RWPE2 (cell line): ENCODE results near the gene YWHAQ.
A peak's percentile ranks its signal among the peaks of the same experiment; 100 is the strongest.

Experiments
- ATAC-seq: fragments of 200-7000 bp; cut with Tn5 transposase; 3 replicates; pipeline ENCODE4 v1.9.1; 2021; ENCODE audit warnings: low read depth
- DNase-seq: peaks from one replicate; pipeline ENCODE4 v3.0.0-alpha.2; 2020; ENCODE audit warnings: low spot score
- H3K27ac ChIP-seq: fragments of 450-650 bp; 2 replicates; pipeline ENCODE4 v1.5.1; 2017; ENCODE audit warnings: mild to moderate bottlenecking; ENCODE audit not compliant: poor library complexity, severe bottlenecking
- H3K27me3 ChIP-seq: fragments of 250-450 bp; sonication (Bioruptor Pico); 2 replicates; pipeline ENCODE4 v1.5.1; 2021; ENCODE audit warnings: mild to moderate bottlenecking, moderate library complexity; ENCODE audit not compliant: insufficient read depth, poor library complexity, severe bottlenecking
- H3K36me3 ChIP-seq: fragments of 250-450 bp; sonication (Bioruptor Pico); 2 replicates; pipeline ENCODE4 v1.5.1; 2020; ENCODE audit warnings: low read depth, mild to moderate bottlenecking, moderate library complexity
- H3K4me1 ChIP-seq: fragments of 250-450 bp; sonication (Bioruptor Pico); 2 replicates; pipeline ENCODE4 v1.5.1; 2021; ENCODE audit warnings: mild to moderate bottlenecking, moderate library complexity; ENCODE audit not compliant: insufficient read depth, poor library complexity, severe bottlenecking
- H3K4me3 ChIP-seq: fragments of 250-450 bp; sonication (Bioruptor Pico); 2 replicates; pipeline ENCODE4 v1.5.1; 2021; ENCODE audit warnings: mild to moderate bottlenecking, moderate library complexity; ENCODE audit not compliant: severe bottlenecking
- H3K9me3 ChIP-seq: fragments of 250-450 bp; sonication (Bioruptor Pico); 2 replicates; pipeline ENCODE4 v1.5.1; 2021; ENCODE audit warnings: mild to moderate bottlenecking, moderate library complexity; ENCODE audit not compliant: severe bottlenecking
- CTCF ChIP-seq: fragments of 450-650 bp; IDR thresholded peaks from one replicate; pipeline ENCODE4 v1.5.1; 2017; ENCODE audit warnings: mild to moderate bottlenecking, moderate library complexity; ENCODE audit not compliant: poor library complexity, severe bottlenecking

YWHAQ gene

DNA sequence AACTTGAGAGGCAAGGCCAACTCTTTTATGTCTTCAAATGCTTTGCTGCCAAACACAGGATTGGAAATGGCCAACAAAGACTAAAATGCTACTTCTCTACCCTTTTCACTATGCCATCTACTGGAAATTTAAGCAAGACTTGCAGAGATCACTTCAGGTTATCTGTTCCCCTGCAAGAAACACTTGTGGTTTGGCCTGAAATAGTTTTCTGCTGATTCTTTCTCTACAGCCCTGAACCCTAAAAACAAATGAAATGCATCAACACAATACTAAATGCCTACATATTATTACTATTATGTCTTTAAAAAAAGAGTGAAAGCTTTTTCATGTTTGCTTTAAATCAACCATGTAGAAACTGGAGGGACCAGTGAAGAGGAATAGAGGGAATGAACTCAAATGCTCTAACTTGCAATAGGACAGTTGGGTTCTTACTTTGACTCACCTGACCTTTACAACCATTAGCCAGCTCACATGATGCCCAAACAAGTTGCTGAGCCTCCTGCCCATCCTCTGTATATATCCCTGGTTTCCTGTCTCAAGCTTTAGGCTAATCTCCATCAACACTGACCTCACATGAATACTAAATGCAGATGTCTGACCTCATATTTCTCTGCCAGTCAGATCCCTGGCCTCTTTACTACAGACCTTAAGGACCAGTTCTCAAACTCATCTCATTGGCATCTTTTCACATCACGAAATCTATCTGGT lies 57.6 kb downstream of the YWHAQ start:
- H3K27ac ChIP-seq, result no peak overlapping the region
- H3K4me3 ChIP-seq, result no peak overlapping the region
- no peaks in the 10 kb centered on the region for H3K36me3 ChIP-seq
- ATAC-seq (peak; percentile 28; the same call in 1 of the 3 replicates), DNase-seq (no peak)
- H3K4me1 ChIP-seq, result no peaks in the 10 kb centered on the region
- no peaks in the 10 kb centered on the region for H3K27me3 ChIP-seq
- TF ChIP-seq CTCF, result no peak
- H3K9me3 ChIP-seq, result no peaks in the 10 kb centered on the region

GRCh38 chr2:9570182-9571060 lies 60.4 kb downstream of the YWHAQ start:
- Histone ChIP-seq H3K27me3 (no peaks in the 10 kb centered on the region), H3K9me3 (no peaks in the 10 kb centered on the region), H3K4me3 (no peak overlapping the region), H3K36me3 (no peaks in the 10 kb centered on the region), H3K4me1 (peaks cover 7% of the 10 kb centered on the region), H3K27ac (no peak overlapping the region)
- DNase-seq (no peak), ATAC-seq (peak; percentile 44)
- TF ChIP-seq CTCF, result no peak

GRCh38 chr2:9565436-9566153 lies 65.2 kb downstream of the YWHAQ start:
- Histone ChIP-seq H3K4me1 (peaks cover 12% of the 10 kb centered on the region), H3K9me3 (no peaks in the 10 kb centered on the region), H3K36me3 (no peaks in the 10 kb centered on the region), H3K27me3 (no peaks in the 10 kb centered on the region), H3K4me3 (no peak overlapping the region), H3K27ac (peak overlapping the region; percentile 36)
- DNase-seq (peak; percentile 64), ATAC-seq (peak; percentile 100)
- no peak for TF ChIP-seq CTCF

GRCh38 chr2:9560628-9561027 lies 70.2 kb downstream of the YWHAQ start:
- Histone ChIP-seq H3K4me1 (peaks cover 21% of the 10 kb centered on the region), H3K27ac (no peak overlapping the region), H3K27me3 (no peaks in the 10 kb centered on the region), H3K9me3 (no peaks in the 10 kb centered on the region), H3K36me3 (peaks cover 4% of the 10 kb centered on the region; the same call in 1 of the 2 replicates), H3K4me3 (no peak overlapping the region)
- TF ChIP-seq CTCF, result no peak
- ATAC-seq (no peak), DNase-seq (no peak)
